HG03025 (cell line): Measurements from ENCODE around the gene RIN2.

ENCODE experiments used
- ATAC-seq: cut with Tn5 transposase; IDR thresholded peaks from one replicate; pipeline ENCODE4 v1.9.1; 2021; ENCODE audit warnings: mild to moderate bottlenecking, moderate library complexity; ENCODE audit not compliant: unreplicated experiment, low FRiP score

Gene RIN2

GRCh38 chr20:19761841-19762240 is 3.8 kb downstream of the RIN2 start:
- no peak for ATAC-seq

- no peak for ATAC-seq
These were observed 6.1 kb downstream of the RIN2 start for GRCh38 chr20:19764207-19764606.

- no peak for ATAC-seq
These were observed 7.2 kb downstream of the RIN2 start for GRCh38 chr20:19765266-19765665.

- ATAC-seq: no peak
These were observed 7.9 kb downstream of the RIN2 start for GRCh38 chr20:19765913-19766312.

- ATAC-seq: no peak
These were observed 9.0 kb downstream of the RIN2 start for GRCh38 chr20:19767070-19767469.

GRCh38 chr20:19768325-19768842 is 10.3 kb downstream of the RIN2 start:
- ATAC-seq: no peak

- no peak for ATAC-seq
These were observed 11.4 kb downstream of the RIN2 start for GRCh38 chr20:19769507-19769906.

- no peak for ATAC-seq
These were observed 12.3 kb downstream of the RIN2 start for GRCh38 chr20:19770375-19770774.

- no peak for ATAC-seq
These were observed 13.0 kb downstream of the RIN2 start for GRCh38 chr20:19771031-19771430.

GRCh38 chr20:19773471-19773870 is 15.4 kb downstream of the RIN2 start:
- ATAC-seq: no peak

- ATAC-seq: no peak
These were observed 16.3 kb downstream of the RIN2 start for GRCh38 chr20:19774135-19774933.

GRCh38 chr20:19775353-19776253 is 17.5 kb downstream of the RIN2 start:
- ATAC-seq: no peak

GRCh38 chr20:19777315-19777714 is 19.3 kb downstream of the RIN2 start:
- no peak for ATAC-seq

- ATAC-seq: no peak
These were observed 19.9 kb downstream of the RIN2 start for GRCh38 chr20:19777981-19778380.

GRCh38 chr20:19778404-19778803 is 20.3 kb downstream of the RIN2 start:
- ATAC-seq: no peak

- ATAC-seq: no peak
These were observed 21.6 kb downstream of the RIN2 start for GRCh38 chr20:19779634-19780033.

GRCh38 chr20:19780261-19780660 is 22.2 kb downstream of the RIN2 start:
- ATAC-seq: no peak

GRCh38 chr20:19781235-19781634 is 23.2 kb downstream of the RIN2 start:
- ATAC-seq: no peak

GRCh38 chr20:19782669-19783068 is 24.6 kb downstream of the RIN2 start:
- ATAC-seq: no peak

- ATAC-seq: no peak
These were observed 25.9 kb downstream of the RIN2 start for GRCh38 chr20:19783966-19784401.

GRCh38 chr20:19784511-19785172 is 26.6 kb downstream of the RIN2 start:
- no peak for ATAC-seq
